GM12878 (cell line): ENCODE data around the gene STRADB. TPM values are rescaled to one million over a fixed set of nuclear protein-coding genes. Genes with fewer than 3 reads are reported as not detected.

ENCODE experiments used
- ATAC-seq: fragments of 200-7000 bp; cut with Tn5 transposase; 3 replicates; pipeline ENCODE4 v1.9.1; 2020; ENCODE audit warnings: mild to moderate bottlenecking, moderate library complexity
- BruUV-seq: library from RNA; stranded (reverse); fragments of 400-500 nt; replicated peaks from 2 replicates; lab custom pipeline; 2021; lab: Mats Ljungman, UMichigan
- CTCF ChIA-PET: fragments of 300-600 bp; sonication (Branson Sonifier 250); formaldehyde crosslinking; extraction: SDS; loops from one replicate; lab custom pipeline; 2021; ENCODE audit warnings: inconsistent platforms; lab: Yijun Ruan, JAX
- POLR2A ChIA-PET: fragments of 350-600 bp; formaldehyde crosslinking; extraction: SDS; loops from one replicate; lab custom pipeline; 2021; ENCODE audit warnings: inconsistent platforms; lab: Charles Lee
- RAD21 ChIA-PET: fragments of 300-600 bp; sonication (Branson Sonifier 250); formaldehyde crosslinking; loops from one replicate; lab custom pipeline; 2023; ENCODE audit warnings: antibody characterized with exemption; ENCODE audit not compliant: unreplicated experiment; lab: Charles Lee
- SMC1A ChIA-PET: fragments of 300-600 bp; sonication (Branson Sonifier 250); formaldehyde crosslinking; loops from one replicate; lab custom pipeline; 2023; ENCODE audit not compliant: unreplicated experiment, uncharacterized antibody; lab: Charles Lee
- DNase-seq: peaks from one replicate; pipeline ENCODE4 v3.0.0-alpha.2; 2011; ENCODE audit warnings: low read depth, low spot score
- FAIRE-seq: peaks from 3 replicates; lab custom pipeline; 2011; peaks lifted over from hg19 to GRCh38; lab: Jason Lieb, UNC
- H2AFZ ChIP-seq: 2 replicates; pipeline ENCODE4 v1.6.0; 2011; ENCODE audit warnings: low read depth, low read length, control low read depth; ENCODE audit not compliant: control insufficient read depth
- H3K27ac ChIP-seq: 2 replicates; pipeline ENCODE4 v1.5.1; 2011; ENCODE audit warnings: control low read depth; ENCODE audit not compliant: control insufficient read depth, insufficient read depth
- H3K27me3 ChIP-seq, 2 experiments: replicated peaks in 1 of 2; 2 replicates each; pipeline versions ENCODE4 v1.6.0 to v1.6.1; 2011; ENCODE audit warnings: low read length in 1 of 2; ENCODE audit not compliant: control insufficient read depth in 2 of 2, insufficient read depth in 2 of 2
- H3K36me3 ChIP-seq, 2 experiments: 2 replicates each; pipeline ENCODE4 v1.5.1; 2011; ENCODE audit warnings: low read length in 1 of 2; ENCODE audit not compliant: control insufficient read depth in 2 of 2, insufficient read depth in 2 of 2
- H3K4me1 ChIP-seq: 2 replicates; pipeline ENCODE4 v1.6.1; 2011; ENCODE audit warnings: mild to moderate bottlenecking, low read length, moderate library complexity, mixed read lengths; ENCODE audit not compliant: control insufficient read depth, insufficient read depth
- H3K4me2 ChIP-seq: 2 replicates; pipeline ENCODE4 v1.6.0; 2011; ENCODE audit warnings: control low read depth; ENCODE audit not compliant: control insufficient read depth, insufficient read depth
- H3K4me3 ChIP-seq: fragments of 200-600 bp; sonication (generic); 2 replicates; pipeline ENCODE4 v1.5.1; 2016
- H3K79me2 ChIP-seq: 2 replicates; pipeline ENCODE4 v1.6.0; 2011; ENCODE audit warnings: low read length; ENCODE audit not compliant: control insufficient read depth, insufficient read depth
- H3K9ac ChIP-seq: 2 replicates; pipeline ENCODE4 v1.8.0; 2011; ENCODE audit warnings: low read length, control low read depth, mixed read lengths; ENCODE audit not compliant: control insufficient read depth, insufficient read depth
- H3K9me3 ChIP-seq: replicated peaks from 3 replicates; pipeline ENCODE4 v1.5.1; 2011; ENCODE audit warnings: mild to moderate bottlenecking, low read length; ENCODE audit not compliant: control insufficient read depth, insufficient read depth
- H4K20me1 ChIP-seq: 2 replicates; pipeline ENCODE4 v1.6.0; 2011; ENCODE audit not compliant: control insufficient read depth, insufficient read depth
- ASH2L ChIP-seq: fragments of 300-600, 200-600 bp; sonication (generic); IDR thresholded peaks from 2 replicates; pipeline ENCODE4 v1.6.1; 2017; ENCODE audit warnings: low read depth, mild to moderate bottlenecking, borderline replicate concordance
- BACH1 ChIP-seq: fragments of 450-650 bp; IDR thresholded peaks from 2 replicates; pipeline ENCODE4 v1.6.1; 2017; ENCODE audit warnings: mild to moderate bottlenecking, borderline replicate concordance
- HDAC6 ChIP-seq: fragments of 200-600 bp; sonication (generic); IDR thresholded peaks from one replicate; pipeline ENCODE4 v1.8.0; 2017; ENCODE audit warnings: antibody characterized with exemption; ENCODE audit not compliant: unreplicated experiment
- JUNB ChIP-seq: IDR thresholded peaks from 2 replicates; pipeline ENCODE4 v1.6.1; 2016; ENCODE audit warnings: antibody characterized with exemption, mild to moderate bottlenecking
- MEF2A ChIP-seq: IDR thresholded peaks from 2 replicates; pipeline ENCODE4 v1.6.1; 2011; ENCODE audit warnings: low read depth, mild to moderate bottlenecking, low read length, moderate library complexity; ENCODE audit not compliant: insufficient read depth
- MTA3 ChIP-seq: IDR thresholded peaks from 2 replicates; pipeline ENCODE4 v1.6.1; 2012; ENCODE audit warnings: low read length, inconsistent platforms, borderline replicate concordance
- NR2C2 ChIP-seq: IDR thresholded peaks from 2 replicates; pipeline ENCODE4 v1.6.1; 2011; ENCODE audit warnings: borderline replicate concordance, low read depth; ENCODE audit not compliant: control insufficient read depth, insufficient read length
- POU2F2 ChIP-seq: IDR thresholded peaks from 3 replicates; pipeline ENCODE4 v1.6.1; 2011; ENCODE audit warnings: low read depth, mild to moderate bottlenecking, low read length, borderline replicate concordance
- SMAD1 ChIP-seq: fragments of 450-650 bp; IDR thresholded peaks from 2 replicates; pipeline ENCODE4 v1.6.1; 2018; ENCODE audit warnings: mild to moderate bottlenecking, low read depth; ENCODE audit not compliant: partially characterized antibody
- SPI1 ChIP-seq: IDR thresholded peaks from 2 replicates; pipeline ENCODE4 v1.6.1; 2011; ENCODE audit warnings: low read depth, mild to moderate bottlenecking, low read length, moderate library complexity, borderline replicate concordance; ENCODE audit not compliant: insufficient read depth
- WGBS: methylation state at CpG from one replicate; pipeline ENCODE4 v1.1.6; 2016; ENCODE audit warnings: low lambda C conversion rate; ENCODE audit not compliant: insufficient replicate concordance, insufficient coverage; ENCODE audit errors: missing lambda C conversion rate; 5-methylcytosine and 5-hydroxymethylcytosine counted together
- in situ Hi-C: fragments of 300-500 bp; cut with MboI; formaldehyde crosslinking; loops from 9 replicates; pipeline ENCODE4 v1.14.3; 2018; ENCODE audit warnings: mixed read lengths
- intact Hi-C: fragments of 100-400 bp; cut with micrococcal nuclease; formaldehyde crosslinking; loops from one replicate; pipeline ENCODE4 v1.14.2; 2022; ENCODE audit not compliant: unreplicated experiment
- polyA plus RNA-seq, 11 experiments: library from polyadenylated mRNA; depleted of rRNA in 4 of 11; unstranded in 6 of 11; stranded (reverse) in 5 of 11; fragments of >200 nt; fragmentation: Nextera tagmentation in 4 of 11; fragmentation: Illumina TruSeq in 1 of 11; extraction: Ambion mirVana in 4 of 11; extraction: Trizol in 1 of 11; gene quantifications; 1 replicate in 1 of 11; 2 replicates in 10 of 11; pipeline versions ENCODE4 v1.2.1 to v1.2.3, GENCODE V29; 2011 to 2016; ENCODE audit warnings: inconsistent platforms in 2 of 11, missing spikeins in 2 of 11, low read depth in 1 of 11
- total RNA-seq, 4 experiments: library from RNA; depleted of rRNA in 3 of 4; stranded (reverse); fragments of >200 nt in 3 of 4; fragmentation: Illumina TruSeq in 1 of 4; extraction: Trizol in 1 of 4; gene quantifications; 2 replicates each; pipeline versions ENCODE4 v1.2.1 to v1.2.3, GENCODE V29; 2013 to 2021
- TF ChIP-seq, protein P1 (sequence below): fragments of 450-650 bp; IDR thresholded peaks from 2 replicates; pipeline ENCODE4 v1.6.1; 2017; ENCODE audit warnings: low read depth, mild to moderate bottlenecking, moderate library complexity

The STRADB gene
- total and polyA plus RNA-seq, 10 of the 15 experiments (the other 5 are each of a cell fraction or from before 2014, with no cell fraction given) = 7.6 to 58.3 (median 32.2) TPM

DNA sequence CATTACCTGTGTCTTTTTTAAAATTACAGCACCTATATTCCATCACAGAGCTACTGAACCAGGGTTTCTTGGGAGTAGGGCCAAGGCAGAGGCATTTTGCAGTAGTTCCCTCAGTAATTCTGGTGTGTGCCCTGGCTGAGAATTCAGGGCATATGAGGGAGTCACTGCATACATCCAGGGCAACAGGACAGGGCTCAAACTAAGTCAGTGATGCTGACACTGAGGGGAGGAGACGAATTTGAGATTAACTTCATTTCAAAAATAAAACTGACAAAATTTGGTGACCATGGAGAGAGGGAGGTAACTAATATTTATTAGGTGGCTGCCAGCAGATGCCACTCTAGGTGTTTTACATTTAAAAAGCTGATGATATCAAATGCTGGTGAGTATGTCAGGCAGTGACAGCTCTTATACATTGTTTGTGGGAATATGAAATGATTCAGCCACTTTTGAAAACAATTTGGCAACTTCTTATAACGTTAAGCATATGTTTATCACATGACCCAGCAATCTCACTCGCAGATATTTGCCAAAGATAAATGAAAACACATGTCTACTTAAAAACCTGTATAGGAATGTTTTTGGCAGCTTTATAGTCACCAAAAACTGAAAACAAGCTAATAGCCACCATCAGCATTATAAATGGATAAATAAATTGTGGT lies 20.3 kb downstream of the STRADB start:
- no peak for FAIRE-seq
- H3K4me3 ChIP-seq = no peak overlapping the region
- H3K4me2 ChIP-seq = no peak overlapping the region
- no peaks in the 10 kb centered on the region for H3K9me3 ChIP-seq
- H3K27ac ChIP-seq = no peak overlapping the region
- H3K79me2 ChIP-seq = no peaks in the 10 kb centered on the region
- in situ Hi-C loops (no loop called here), intact Hi-C loops (no loop called here)
- DNase-seq = no peak
- no peaks in the 10 kb centered on the region for H3K27me3 ChIP-seq
- TF ChIP-seq BACH1 (no peak), JUNB (no peak), MEF2A (no peak), HDAC6 (no peak), MTA3 (no peak), SMAD1 (no peak), ASH2L (no peak), POU2F2 (no peak), NR2C2 (no peak), SPI1 (no peak)
- TF ChIP-seq, protein P1, sequence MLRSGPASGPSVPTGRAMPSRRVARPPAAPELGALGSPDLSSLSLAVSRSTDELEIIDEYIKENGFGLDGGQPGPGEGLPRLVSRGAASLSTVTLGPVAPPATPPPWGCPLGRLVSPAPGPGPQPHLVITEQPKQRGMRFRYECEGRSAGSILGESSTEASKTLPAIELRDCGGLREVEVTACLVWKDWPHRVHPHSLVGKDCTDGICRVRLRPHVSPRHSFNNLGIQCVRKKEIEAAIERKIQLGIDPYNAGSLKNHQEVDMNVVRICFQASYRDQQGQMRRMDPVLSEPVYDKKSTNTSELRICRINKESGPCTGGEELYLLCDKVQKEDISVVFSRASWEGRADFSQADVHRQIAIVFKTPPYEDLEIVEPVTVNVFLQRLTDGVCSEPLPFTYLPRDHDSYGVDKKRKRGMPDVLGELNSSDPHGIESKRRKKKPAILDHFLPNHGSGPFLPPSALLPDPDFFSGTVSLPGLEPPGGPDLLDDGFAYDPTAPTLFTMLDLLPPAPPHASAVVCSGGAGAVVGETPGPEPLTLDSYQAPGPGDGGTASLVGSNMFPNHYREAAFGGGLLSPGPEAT = no peak
- no peaks in the 10 kb centered on the region for H3K36me3 ChIP-seq
- ATAC-seq = no peak
- no peak overlapping the region for H3K9ac ChIP-seq
- POLR2A ChIA-PET = no interaction called here
- RAD21 ChIA-PET = no interaction called here
- BruUV-seq = no TSS peak
- H4K20me1 ChIP-seq = no peaks in the 10 kb centered on the region
- SMC1A ChIA-PET = interaction anchor here (1.0 kb wide), 1 partner anchor 21 kb away, joined by 4 read pairs; the partner anchor contains the start of genes STRADB and TRAK2
- CTCF ChIA-PET = interaction anchor here (1.2 kb wide), 1 partner anchor 19 kb away, joined by 3 read pairs; no protein-coding TSS in a partner anchor
- 32% methylated on average over 3 of the region's 3 CpGs for WGBS
- H2AFZ ChIP-seq = no peak overlapping the region
- no peaks in the 10 kb centered on the region for H3K4me1 ChIP-seq
